Activated T-cell treated with anti-CD3 and anti-CD28 coated beads for 1 hour (primary cell): ENCODE results near the gene ANKHD1.

Experiments
- DNase-seq: peaks from one replicate; pipeline ENCODE4 v3.0.0-alpha.2; 2020; ENCODE audit warnings: low read depth

Gene ANKHD1

DNA sequence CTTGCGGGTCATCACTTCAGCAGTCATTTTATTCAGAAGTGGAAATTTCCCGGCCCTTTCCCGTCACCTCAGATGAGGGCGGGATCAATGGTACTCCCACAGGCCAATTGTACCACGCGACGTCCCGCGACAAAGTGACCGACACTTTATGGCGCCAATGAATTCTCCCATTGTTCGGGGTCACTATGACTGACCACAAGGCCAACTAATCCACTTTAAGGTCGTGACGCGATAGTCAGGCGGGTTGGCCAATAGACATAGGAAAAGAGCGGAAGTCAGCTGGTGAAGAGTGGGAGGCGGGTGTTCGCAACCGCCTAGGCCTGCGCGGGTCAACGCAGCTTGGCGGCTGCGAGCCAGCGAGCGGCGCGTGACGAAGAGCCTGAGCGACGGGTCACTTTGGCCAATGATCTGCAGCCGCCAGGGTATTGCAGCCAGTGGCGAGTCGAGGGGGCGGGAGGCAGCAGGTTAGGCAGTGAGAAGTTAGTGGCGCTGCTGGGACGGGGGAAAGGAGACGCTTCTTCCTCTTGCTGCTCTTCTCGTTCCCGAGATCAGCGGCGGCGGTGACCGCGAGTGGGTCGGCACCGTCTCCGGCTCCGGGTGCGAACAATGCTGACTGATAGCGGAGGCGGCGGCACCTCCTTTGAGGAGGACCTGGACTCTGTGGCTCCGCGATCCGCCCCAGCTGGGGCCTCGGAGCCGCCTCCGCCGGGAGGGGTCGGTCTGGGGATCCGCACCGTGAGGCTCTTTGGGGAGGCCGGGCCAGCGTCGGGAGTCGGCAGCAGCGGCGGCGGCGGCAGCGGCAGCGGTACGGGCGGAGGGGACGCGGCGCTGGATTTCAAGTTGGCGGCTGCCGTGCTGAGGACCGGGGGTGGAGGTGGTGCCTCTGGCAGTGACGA lies at the start of gene ANKHD1:
ANKHD1 (plus strand) TSS at position 472 of the 896 bp plus-strand sequence; CDS start at position 607, 135 bp downstream.
- peak; percentile 88 for DNase-seq

DNA sequence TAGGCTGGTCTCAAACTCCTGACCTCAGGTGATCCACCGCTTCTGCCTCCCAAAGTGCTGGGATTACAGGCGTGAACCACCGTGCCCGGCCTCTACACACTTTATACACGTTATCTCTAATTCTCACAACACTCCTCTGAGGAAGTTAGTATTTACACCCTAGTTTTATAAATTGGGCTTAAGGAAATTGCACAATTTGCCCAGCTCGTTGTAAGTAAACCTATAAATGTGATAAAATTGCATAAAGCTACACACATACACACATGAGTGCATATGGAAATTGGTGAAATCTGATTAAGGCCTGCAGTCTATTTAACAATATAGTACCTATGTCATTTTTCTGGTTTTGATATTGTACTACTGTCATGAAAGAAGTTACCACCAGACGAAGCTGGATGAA lies 46.1 kb upstream of the ANKHD1 start:
- no peak for DNase-seq

GRCh38 chr5:140356853-140357725 lies 44.5 kb upstream of the ANKHD1 start:
- DNase-seq, result no peak

DNA sequence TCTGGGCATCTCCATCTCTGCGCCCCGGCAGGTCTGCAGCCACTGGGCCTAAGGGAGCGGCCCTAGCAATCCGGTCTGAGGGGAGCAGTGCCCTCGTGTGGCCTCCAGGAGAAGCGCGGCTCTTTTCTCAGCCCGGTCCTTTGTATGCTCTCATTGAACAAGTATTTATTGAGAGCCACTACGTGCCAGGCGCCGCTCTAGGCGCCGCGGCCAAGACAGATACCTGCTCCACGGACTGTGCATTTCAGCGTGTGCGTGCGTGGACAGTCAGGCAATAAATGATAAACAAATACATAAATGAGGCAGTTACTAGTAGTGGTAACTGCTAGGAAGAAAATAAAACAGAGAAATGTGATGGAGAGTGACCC lies 43.9 kb upstream of the ANKHD1 start:
- DNase-seq, result peak; percentile 59

DNA sequence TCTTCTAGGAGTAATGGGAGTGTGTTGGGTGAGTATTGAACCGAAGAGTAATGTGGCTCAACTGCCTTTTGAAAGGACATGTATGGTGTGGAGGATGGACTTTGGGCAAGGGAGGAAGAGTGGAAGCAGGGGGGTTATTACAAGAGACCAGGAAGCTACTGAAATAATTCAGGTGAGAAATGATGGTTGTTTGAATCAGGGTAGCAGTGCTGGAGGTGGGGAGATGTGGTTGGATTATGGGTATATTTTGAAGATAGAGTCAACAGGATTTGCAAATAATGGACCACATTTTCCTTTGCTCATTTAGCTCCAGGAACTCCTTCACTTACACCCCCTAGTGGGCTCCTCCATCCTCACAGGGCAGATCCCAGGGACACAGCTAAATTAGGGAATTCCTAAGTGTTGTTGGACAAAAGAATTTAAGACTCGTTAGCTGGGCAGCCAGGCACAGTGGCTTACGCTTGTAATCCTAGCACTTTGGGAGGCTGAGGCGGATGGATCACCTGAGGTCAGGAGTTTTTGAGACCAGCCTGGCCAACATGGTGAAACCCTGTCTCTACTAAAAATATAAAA lies 42.8 kb upstream of the ANKHD1 start:
- no peak for DNase-seq

DNA sequence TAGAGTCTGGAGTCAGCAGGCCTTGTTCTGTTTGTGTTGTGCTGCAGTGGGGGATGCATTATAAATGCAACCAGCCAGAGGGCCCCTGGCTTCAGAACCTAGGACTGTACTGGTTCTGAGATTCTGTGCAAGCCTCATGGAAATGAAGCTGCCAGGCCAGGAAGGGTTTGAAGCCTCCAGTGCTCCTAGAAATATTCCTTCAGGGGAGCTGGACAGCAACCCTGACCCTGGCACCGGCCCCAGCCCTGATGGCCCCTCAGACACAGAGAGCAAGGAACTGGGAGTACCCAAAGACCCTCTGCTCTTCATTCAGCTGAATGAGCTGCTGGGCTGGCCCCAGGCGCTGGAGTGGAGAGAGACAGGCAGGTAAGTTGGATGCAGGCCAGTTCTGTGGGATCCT lies 41.5 kb upstream of the ANKHD1 start, which contains the start of gene SLC4A9:
SLC4A9 (plus strand) TSS at position 94 of the 400 bp plus-strand sequence; CDS start at position 137, 43 bp downstream.
- DNase-seq, result no peak

- no peak for DNase-seq
Observed at GRCh38 chr5:140360681-140361479, 40.8 kb upstream of the ANKHD1 start.

GRCh38 chr5:140361901-140362300 lies 39.7 kb upstream of the ANKHD1 start:
- DNase-seq, result no peak

DNA sequence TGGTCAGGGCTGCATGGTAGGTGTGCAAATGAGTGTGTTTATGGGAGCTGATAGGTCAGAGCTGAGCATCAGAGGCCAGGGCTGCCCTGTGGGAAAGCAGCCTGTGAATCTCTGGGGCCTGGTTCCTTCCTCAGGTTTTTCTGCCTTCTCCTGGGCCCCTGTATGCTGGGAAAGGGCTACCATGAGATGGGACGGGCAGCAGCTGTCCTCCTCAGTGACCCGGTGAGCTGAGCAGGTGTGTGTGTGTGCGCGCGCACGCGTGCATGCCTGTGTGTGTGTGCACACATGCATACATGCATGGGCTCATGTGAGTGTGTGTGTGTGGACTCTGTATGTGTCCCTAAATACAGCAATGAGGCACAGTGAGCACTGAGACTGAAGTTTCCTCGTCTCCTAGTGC lies 39.3 kb upstream of the ANKHD1 start:
- DNase-seq, result no peak

GRCh38 chr5:140362875-140363630 lies 38.6 kb upstream of the ANKHD1 start:
- peak; percentile 81 for DNase-seq

GRCh38 chr5:140363631-140364471 lies 37.8 kb upstream of the ANKHD1 start:
- DNase-seq, result no peak

DNA sequence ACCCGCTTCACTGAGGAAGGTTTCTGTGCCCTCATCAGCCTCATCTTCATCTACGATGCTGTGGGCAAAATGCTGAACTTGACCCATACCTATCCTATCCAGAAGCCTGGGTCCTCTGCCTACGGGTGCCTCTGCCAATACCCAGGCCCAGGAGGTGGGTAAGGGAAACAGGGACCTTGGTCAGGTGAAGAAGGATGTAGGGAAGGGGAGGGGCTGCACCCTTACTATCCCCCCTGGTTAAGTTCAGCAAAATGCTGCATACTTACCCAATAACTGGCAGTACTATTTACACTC lies 37.2 kb upstream of the ANKHD1 start:
- no peak for DNase-seq

DNA sequence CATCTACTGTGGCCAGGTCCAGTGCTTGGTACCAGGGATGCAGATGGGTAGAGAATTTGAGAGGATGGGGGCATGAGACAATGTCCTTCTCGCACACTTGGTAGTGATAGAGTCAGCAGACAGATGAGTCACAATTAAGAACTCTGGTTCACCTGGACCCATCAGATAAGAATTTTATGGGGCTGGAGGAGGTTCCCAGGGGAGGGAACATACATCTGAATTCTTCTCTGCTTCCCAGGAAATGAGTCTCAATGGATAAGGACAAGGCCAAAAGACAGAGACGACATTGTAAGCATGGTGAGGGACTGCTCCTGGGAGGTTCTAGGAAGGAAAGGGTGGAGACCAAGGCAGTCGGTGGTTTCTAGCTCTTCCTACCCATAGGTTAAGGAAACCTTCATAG lies 36.4 kb upstream of the ANKHD1 start:
- no peak for DNase-seq

- no peak for DNase-seq
Observed at GRCh38 chr5:140365941-140366340, 35.7 kb upstream of the ANKHD1 start.

- DNase-seq, result no peak
Observed at GRCh38 chr5:140366589-140367255, 34.9 kb upstream of the ANKHD1 start.

DNA sequence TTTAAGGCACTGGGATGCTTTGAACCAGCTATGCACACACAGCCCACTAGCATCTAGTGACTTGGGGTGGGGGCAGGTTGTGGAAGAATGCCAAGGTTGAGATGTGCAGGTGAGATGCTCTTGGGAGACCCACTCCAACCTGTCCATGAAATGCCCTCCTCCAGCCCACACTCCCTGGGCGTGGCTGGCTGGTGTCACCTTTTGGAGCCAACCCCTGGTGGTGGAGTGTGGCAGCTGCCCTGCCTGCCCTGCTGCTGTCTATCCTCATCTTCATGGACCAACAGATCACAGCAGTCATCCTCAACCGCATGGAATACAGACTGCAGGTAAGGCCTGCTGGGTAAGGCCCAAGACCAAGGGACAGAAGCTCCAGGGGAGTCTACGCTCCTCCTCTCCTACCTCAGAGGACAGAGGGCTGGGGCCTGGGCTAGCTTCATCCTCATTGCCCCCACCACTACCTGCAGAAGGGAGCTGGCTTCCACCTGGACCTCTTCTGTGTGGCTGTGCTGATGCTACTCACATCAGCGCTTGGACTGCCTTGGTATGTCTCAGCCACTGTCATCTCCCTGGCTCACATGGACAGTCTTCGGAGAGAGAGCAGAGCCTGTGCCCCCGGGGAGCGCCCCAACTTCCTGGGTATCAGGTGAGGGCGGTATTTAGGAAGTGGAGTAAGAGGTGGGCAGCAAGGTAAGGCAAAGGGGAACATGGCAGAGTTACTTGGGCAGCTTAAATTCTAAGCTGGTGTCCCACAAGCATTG lies 34.2 kb upstream of the ANKHD1 start:
- no peak for DNase-seq

GRCh38 chr5:140371356-140372151 lies 30.1 kb upstream of the ANKHD1 start:
- DNase-seq, result no peak

GRCh38 chr5:140372971-140373487 lies 28.6 kb upstream of the ANKHD1 start:
- DNase-seq, result peak; percentile 30
